ENCODE data around the gene GMDS. TPM values are rescaled to one million over a fixed set of nuclear protein-coding genes. Genes with fewer than 3 reads are reported as not detected.

GMDS gene
- total and polyA plus RNA-seq, 2 experiments from 2014 or later: 30.1 to 36.5 TPM

GRCh38 chr6:1817033-1817761, 428.2 kb downstream of the GMDS start (continued):
- TF ChIP-seq CREB1 (CRISPR knock-in tag; IDR thresholded peaks at IDR 0.05; ENCODE audit: low read depth): no peak
- no peak for TF ChIP-seq JUNB (IDR thresholded peaks at IDR 0.05; ENCODE audit: unreplicated experiment)
- no peak for TF ChIP-seq ZNF462 (CRISPR knock-in tag; IDR thresholded peaks at IDR 0.05)
- TF ChIP-seq ZNF331 (CRISPR knock-in tag; IDR thresholded peaks at IDR 0.05; ENCODE audit: low read depth): no peak
- no peak for TF ChIP-seq POLR2AphosphoS5 (IDR thresholded peaks at IDR 0.05; ENCODE audit: low read depth)

DNA sequence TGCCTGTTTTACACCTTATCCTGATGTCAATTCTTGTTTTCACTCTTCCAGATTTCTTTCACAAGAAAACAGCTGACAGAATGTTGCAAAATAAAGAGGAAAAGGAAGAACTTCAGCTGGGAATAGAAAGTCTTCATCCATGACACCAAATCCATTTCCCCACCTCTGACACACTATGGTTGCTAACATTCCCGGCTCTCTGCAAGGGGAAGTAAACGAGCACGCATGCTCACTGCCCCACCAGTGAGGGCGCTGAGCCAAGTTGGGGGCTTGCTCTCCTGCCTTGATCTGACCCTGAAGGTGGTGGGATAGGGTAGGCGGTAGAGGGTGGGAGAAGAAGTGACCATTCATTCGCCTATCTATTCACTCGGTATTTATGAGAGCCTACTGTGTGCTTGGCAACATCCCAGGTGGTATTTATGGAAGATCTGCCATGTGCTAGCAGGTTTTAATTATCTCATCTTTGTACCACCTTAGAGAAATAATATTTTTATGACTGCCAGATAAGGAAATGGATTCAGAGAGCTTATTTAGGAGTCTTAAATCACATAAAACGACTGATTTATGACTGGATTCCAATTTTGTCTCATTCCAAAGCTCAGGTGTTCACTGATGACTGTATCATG, 429.5 kb downstream of the GMDS start:
- Histone ChIP-seq H3K27ac (ENCODE audit: low read depth) (no peak overlapping the region), H4K20me1 (replicated peaks; ENCODE audit: insufficient read depth) (no peaks in the 10 kb centered on the region), H3K9me2 (ENCODE audit: insufficient read depth) (no peaks in the 10 kb centered on the region), H3K79me2 (replicated peaks; ENCODE audit: insufficient read depth) (no peaks in the 10 kb centered on the region), H3K4me3 (no peak overlapping the region), H2AFZ (no peak overlapping the region), H3K36me3 (ENCODE audit: insufficient read depth) (no peaks in the 10 kb centered on the region), H3K4me2 (no peak overlapping the region), H3K27me3 (ENCODE audit: insufficient read depth) (no peaks in the 10 kb centered on the region), H3K4me1 (ENCODE audit: insufficient read depth) (peaks cover 16% of the 10 kb centered on the region), H3F3A (replicated peaks; ENCODE audit: low read depth) (no peaks in the 10 kb centered on the region)
- TF ChIP-seq, protein P1, sequence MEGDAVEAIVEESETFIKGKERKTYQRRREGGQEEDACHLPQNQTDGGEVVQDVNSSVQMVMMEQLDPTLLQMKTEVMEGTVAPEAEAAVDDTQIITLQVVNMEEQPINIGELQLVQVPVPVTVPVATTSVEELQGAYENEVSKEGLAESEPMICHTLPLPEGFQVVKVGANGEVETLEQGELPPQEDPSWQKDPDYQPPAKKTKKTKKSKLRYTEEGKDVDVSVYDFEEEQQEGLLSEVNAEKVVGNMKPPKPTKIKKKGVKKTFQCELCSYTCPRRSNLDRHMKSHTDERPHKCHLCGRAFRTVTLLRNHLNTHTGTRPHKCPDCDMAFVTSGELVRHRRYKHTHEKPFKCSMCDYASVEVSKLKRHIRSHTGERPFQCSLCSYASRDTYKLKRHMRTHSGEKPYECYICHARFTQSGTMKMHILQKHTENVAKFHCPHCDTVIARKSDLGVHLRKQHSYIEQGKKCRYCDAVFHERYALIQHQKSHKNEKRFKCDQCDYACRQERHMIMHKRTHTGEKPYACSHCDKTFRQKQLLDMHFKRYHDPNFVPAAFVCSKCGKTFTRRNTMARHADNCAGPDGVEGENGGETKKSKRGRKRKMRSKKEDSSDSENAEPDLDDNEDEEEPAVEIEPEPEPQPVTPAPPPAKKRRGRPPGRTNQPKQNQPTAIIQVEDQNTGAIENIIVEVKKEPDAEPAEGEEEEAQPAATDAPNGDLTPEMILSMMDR (conservative IDR thresholded peaks at IDR 0.05; ENCODE audit: low read depth in 2 of 2): peak; percentile 31 to 51; a peak in 3 of 4 replicates
- TF ChIP-seq NANOG (IDR thresholded peaks at IDR 0.05; ENCODE audit: borderline replicate concordance): no peak
- Mint-ChIP-seq H3K27ac (no peak overlapping the region), H3K4me1 (peaks cover 20% of the 10 kb centered on the region), H3K4me3 (no peak overlapping the region), H3K36me3 (ENCODE audit: low read depth) (no peaks in the 10 kb centered on the region), H3K27me3 (ENCODE audit: insufficient read depth, low read depth, poor library complexity) (peaks cover 4% of the 10 kb centered on the region), H3K9me3 (no peaks in the 10 kb centered on the region)
- peak; percentile 92 for ATAC-seq
- DNase-seq (ENCODE audit: low spot score): peak; percentile 50
